PC-3 (cell line): Measurements from ENCODE around the gene CREB3L4. TPM values are rescaled to one million over a fixed set of nuclear protein-coding genes. Genes with fewer than 3 reads are reported as not detected.

Source experiments
- ATAC-seq: fragments of 200-7000 bp; cut with Tn5 transposase; 2 replicates; pipeline ENCODE4 v1.9.1; 2020; ENCODE audit warnings: mild to moderate bottlenecking, moderate library complexity
- BruUV-seq: library from RNA; stranded (reverse); fragments of 400-500 nt; replicated peaks from 2 replicates; lab custom pipeline; 2021; lab: Mats Ljungman, UMichigan
- CTCF ChIA-PET: fragments of 300-600 bp; sonication (Branson Sonifier 250); formaldehyde crosslinking; loops from one replicate; lab custom pipeline; 2022; ENCODE audit warnings: antibody characterized with exemption; lab: Charles Lee
- POLR2A ChIA-PET: fragments of 300-600 bp; sonication (Branson Sonifier 250); formaldehyde crosslinking; loops from one replicate; lab custom pipeline; 2022; ENCODE audit warnings: antibody characterized with exemption; ENCODE audit not compliant: unreplicated experiment; lab: Charles Lee
- DNase-seq: peaks from one replicate; pipeline ENCODE4 v3.0.0-alpha.2; 2015
- H2AFZ ChIP-seq: fragments of 300-600 bp; sonication (generic); 2 replicates; pipeline ENCODE4 v1.6.0; 2016; ENCODE audit warnings: antibody characterized with exemption, low read length
- H3F3A ChIP-seq: fragments of 300-600 bp; sonication (generic); one replicate; pipeline ENCODE4 v1.6.0; 2017; ENCODE audit warnings: antibody characterized with exemption, low read length, control low read depth, mild to moderate bottlenecking; ENCODE audit not compliant: unreplicated experiment
- H3K27ac ChIP-seq: fragments of 300-600 bp; sonication (generic); 2 replicates; pipeline ENCODE4 v1.5.1; 2016; ENCODE audit warnings: mild to moderate bottlenecking, low read length
- H3K27me3 ChIP-seq: fragments of 300-600 bp; sonication (generic); 2 replicates; pipeline ENCODE4 v1.6.1; 2016; ENCODE audit warnings: low read length, mixed read lengths
- H3K36me3 ChIP-seq: fragments of 300-600 bp; sonication (generic); 2 replicates; pipeline ENCODE4 v1.6.1; 2016; ENCODE audit warnings: low read depth, mixed run types, low read length, mixed read lengths
- H3K4me1 ChIP-seq: fragments of 300-600 bp; sonication (generic); 2 replicates; pipeline ENCODE4 v1.5.1; 2016; ENCODE audit warnings: low read length; ENCODE audit not compliant: insufficient read depth
- H3K4me2 ChIP-seq: fragments of 300-600 bp; sonication (generic); 2 replicates; pipeline ENCODE4 v1.6.0; 2016; ENCODE audit warnings: low read length
- H3K4me3 ChIP-seq: fragments of 300-600 bp; sonication (generic); 2 replicates; pipeline ENCODE4 v1.5.1; 2016; ENCODE audit warnings: mild to moderate bottlenecking, low read length, mixed read lengths
- H3K79me2 ChIP-seq: fragments of 300-600 bp; sonication (generic); 2 replicates; pipeline ENCODE4 v1.6.1; 2017; ENCODE audit warnings: low read length, mixed read lengths
- H3K9ac ChIP-seq: fragments of 300-600 bp; sonication (generic); 2 replicates; pipeline ENCODE4 v1.6.0; 2016; ENCODE audit warnings: mild to moderate bottlenecking, low read length
- H3K9me2 ChIP-seq: fragments of 300-600 bp; sonication (generic); replicated peaks from 2 replicates; pipeline ENCODE4 v1.6.1; 2016; ENCODE audit warnings: mixed run types, low read length, mixed read lengths
- H3K9me3 ChIP-seq: fragments of 300-600 bp; sonication (generic); 2 replicates; pipeline ENCODE4 v1.6.1; 2016; ENCODE audit warnings: low read length, mixed read lengths
- H4K20me1 ChIP-seq: fragments of 300-600 bp; sonication (generic); 2 replicates; pipeline ENCODE4 v1.6.1; 2016; ENCODE audit warnings: low read length, mixed read lengths
- EZH2 ChIP-seq: fragments of 300-600 bp; sonication (generic); IDR thresholded peaks from one replicate; pipeline ENCODE4 v1.6.1; 2017; ENCODE audit warnings: antibody characterized with exemption, mild to moderate bottlenecking, low read length; ENCODE audit not compliant: unreplicated experiment
- EZH2phosphoT487 ChIP-seq: fragments of 300-600 bp; sonication (generic); IDR thresholded peaks from 2 replicates; pipeline ENCODE4 v1.6.1; 2018; ENCODE audit warnings: mild to moderate bottlenecking, antibody characterized with exemption, low read length, borderline replicate concordance
- intact Hi-C: fragments of 100-400 bp; cut with micrococcal nuclease; formaldehyde crosslinking; loops from 2 replicates; pipeline ENCODE4 v1.9.0; 2023
- total RNA-seq: library from RNA; depleted of rRNA; stranded (reverse); fragments of >200 nt; gene quantifications from 2 replicates; pipeline ENCODE4 v1.2.3, GENCODE V29; 2014
- TF ChIP-seq, protein P1 (sequence below): fragments of 300-600 bp; sonication (generic); conservative IDR thresholded peaks from 2 replicates; pipeline ENCODE4 v1.5.1; 2017; ENCODE audit warnings: antibody characterized with exemption, low read depth, mild to moderate bottlenecking, low read length

The CREB3L4 gene
- total RNA-seq, 1 experiment from 2014 or later = 28.7 TPM

DNA sequence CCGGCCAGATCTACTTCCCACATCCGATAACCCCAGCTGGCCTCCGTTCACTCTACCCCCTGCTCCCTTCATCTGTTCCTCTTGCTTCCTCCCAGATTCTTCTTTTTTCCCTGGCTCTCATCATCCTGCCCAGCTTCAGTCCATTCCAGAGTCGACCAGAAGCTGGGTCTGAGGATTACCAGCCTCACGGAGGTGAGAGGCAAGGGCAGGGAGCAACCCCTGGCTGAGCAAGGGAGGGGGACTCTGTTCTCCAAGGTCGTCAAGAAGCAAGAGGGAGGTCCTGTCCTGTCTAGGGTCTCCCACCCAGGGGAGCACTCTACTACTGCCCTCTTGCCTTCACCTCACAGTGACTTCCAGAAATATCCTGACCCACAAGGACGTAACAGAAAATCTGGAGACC, 5.8 kb downstream of the CREB3L4 start:
- POLR2A ChIA-PET = interaction anchor here (0.6 kb wide), 1 partner anchor 10 kb away, joined by 4 read pairs; the partner anchor contains the start of gene SLC39A1
- CTCF ChIA-PET = no interaction called here
- no TSS peak for BruUV-seq

DNA sequence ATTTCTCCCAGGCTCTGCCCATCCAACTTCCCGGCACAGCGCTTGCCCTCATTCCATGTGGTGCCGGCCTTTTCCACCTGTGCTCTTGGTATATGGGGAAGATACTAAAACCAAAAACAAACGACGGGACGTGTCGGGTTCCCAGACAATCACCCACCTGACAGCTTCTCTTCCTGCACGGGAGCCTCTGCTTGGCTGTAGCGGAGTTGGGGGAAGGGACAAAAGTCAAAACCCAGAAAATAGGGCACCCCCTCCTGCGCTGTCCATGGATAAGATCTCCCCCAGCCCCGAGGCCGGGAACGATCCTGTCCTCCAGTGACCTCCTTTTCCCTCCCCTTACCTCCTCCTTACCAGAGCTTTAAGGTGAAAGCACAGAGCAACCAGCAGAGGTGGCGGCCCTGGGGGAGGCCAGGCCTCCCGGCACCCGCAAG, 9.1 kb downstream of the CREB3L4 start:
- POLR2A ChIA-PET = interaction anchor here (0.5 to 1.7 kb wide), 6 partner anchors 9 to 305 kb away, joined by 3 to 13 read pairs (median 8); partner anchors contain the start of genes CREB3L4, CRTC2 and RPS27
- H4K20me1 ChIP-seq = no peaks in the 10 kb centered on the region
- H3K9me3 ChIP-seq = no peaks in the 10 kb centered on the region
- H3K36me3 ChIP-seq = peaks cover 22% of the 10 kb centered on the region
- peak overlapping the region; percentile 8; the same call in 1 of the 2 replicates for H3K27ac ChIP-seq
- ATAC-seq (peak; percentile 3; the same call in 1 of the 2 replicates), DNase-seq (no peak)
- CTCF ChIA-PET = interaction anchor here (0.5 to 2.4 kb wide), 4 partner anchors 10 to 93 kb away, joined by 3 to 8 read pairs (median 6); partner anchors contain the start of genes CREB3L4, DENND4B and RAB13
- intact Hi-C loops = loop anchor here (1.0 kb wide), 3 partner anchors 9 to 19 kb away; partner anchors contain the start of genes CRTC2 and RAB13
- peaks cover 18% of the 10 kb centered on the region for H3K4me1 ChIP-seq
- peak overlapping the region; percentile 94 for H2AFZ ChIP-seq
- H3K27me3 ChIP-seq = no peaks in the 10 kb centered on the region
- no peaks in the 10 kb centered on the region for H3F3A ChIP-seq
- no TSS peak for BruUV-seq
- no peak for TF ChIP-seq EZH2phosphoT487
- TF ChIP-seq, protein P1, sequence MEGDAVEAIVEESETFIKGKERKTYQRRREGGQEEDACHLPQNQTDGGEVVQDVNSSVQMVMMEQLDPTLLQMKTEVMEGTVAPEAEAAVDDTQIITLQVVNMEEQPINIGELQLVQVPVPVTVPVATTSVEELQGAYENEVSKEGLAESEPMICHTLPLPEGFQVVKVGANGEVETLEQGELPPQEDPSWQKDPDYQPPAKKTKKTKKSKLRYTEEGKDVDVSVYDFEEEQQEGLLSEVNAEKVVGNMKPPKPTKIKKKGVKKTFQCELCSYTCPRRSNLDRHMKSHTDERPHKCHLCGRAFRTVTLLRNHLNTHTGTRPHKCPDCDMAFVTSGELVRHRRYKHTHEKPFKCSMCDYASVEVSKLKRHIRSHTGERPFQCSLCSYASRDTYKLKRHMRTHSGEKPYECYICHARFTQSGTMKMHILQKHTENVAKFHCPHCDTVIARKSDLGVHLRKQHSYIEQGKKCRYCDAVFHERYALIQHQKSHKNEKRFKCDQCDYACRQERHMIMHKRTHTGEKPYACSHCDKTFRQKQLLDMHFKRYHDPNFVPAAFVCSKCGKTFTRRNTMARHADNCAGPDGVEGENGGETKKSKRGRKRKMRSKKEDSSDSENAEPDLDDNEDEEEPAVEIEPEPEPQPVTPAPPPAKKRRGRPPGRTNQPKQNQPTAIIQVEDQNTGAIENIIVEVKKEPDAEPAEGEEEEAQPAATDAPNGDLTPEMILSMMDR = no peak
- no peak for TF ChIP-seq EZH2
- H3K9me2 ChIP-seq = no peaks in the 10 kb centered on the region
- H3K4me3 ChIP-seq = peak overlapping the region; percentile 79
- peaks cover 20% of the 10 kb centered on the region for H3K79me2 ChIP-seq
- peak overlapping the region; percentile 90 for H3K4me2 ChIP-seq
- H3K9ac ChIP-seq = peak overlapping the region; percentile 83

More for the DNA sequence above, 5.8 kb downstream of the CREB3L4 start:
- H3K4me1 ChIP-seq = peaks cover 21% of the 10 kb centered on the region
- no peak overlapping the region for H2AFZ ChIP-seq
- no peaks in the 10 kb centered on the region for H4K20me1 ChIP-seq
- no peaks in the 10 kb centered on the region for H3K9me2 ChIP-seq
- no peak for DNase-seq
- no peak overlapping the region for H3K27ac ChIP-seq
- H3K4me3 ChIP-seq = no peak overlapping the region
- no peak overlapping the region for H3K4me2 ChIP-seq
- no peaks in the 10 kb centered on the region for H3K9me3 ChIP-seq
- intact Hi-C loops = no loop called here
- no peaks in the 10 kb centered on the region for H3K27me3 ChIP-seq
- ATAC-seq = no peak
- H3K36me3 ChIP-seq = peaks cover 22% of the 10 kb centered on the region
- peaks cover 26% of the 10 kb centered on the region for H3K79me2 ChIP-seq
- TF ChIP-seq EZH2 (no peak), EZH2phosphoT487 (no peak)
- TF ChIP-seq, protein P1 = no peak
- no peaks in the 10 kb centered on the region for H3F3A ChIP-seq
- H3K9ac ChIP-seq = no peak overlapping the region
